PC-3 (cell line): ENCODE measurements around the gene EPN1. TPM values are rescaled to one million over a fixed set of nuclear protein-coding genes. Genes with fewer than 3 reads are reported as not detected.

ENCODE experiments used
- ATAC-seq: fragments of 200-7000 bp; cut with Tn5 transposase; 2 replicates; pipeline ENCODE4 v1.9.1; 2020; ENCODE audit warnings: mild to moderate bottlenecking, moderate library complexity
- BruUV-seq: library from RNA; stranded (reverse); fragments of 400-500 nt; replicated peaks from 2 replicates; lab custom pipeline; 2021; lab: Mats Ljungman, UMichigan
- CTCF ChIA-PET: fragments of 300-600 bp; sonication (Branson Sonifier 250); formaldehyde crosslinking; loops from one replicate; lab custom pipeline; 2022; ENCODE audit warnings: antibody characterized with exemption; lab: Charles Lee
- POLR2A ChIA-PET: fragments of 300-600 bp; sonication (Branson Sonifier 250); formaldehyde crosslinking; loops from one replicate; lab custom pipeline; 2022; ENCODE audit warnings: antibody characterized with exemption; ENCODE audit not compliant: unreplicated experiment; lab: Charles Lee
- DNase-seq: peaks from one replicate; pipeline ENCODE4 v3.0.0-alpha.2; 2015
- H2AFZ ChIP-seq: fragments of 300-600 bp; sonication (generic); 2 replicates; pipeline ENCODE4 v1.6.0; 2016; ENCODE audit warnings: antibody characterized with exemption, low read length
- H3F3A ChIP-seq: fragments of 300-600 bp; sonication (generic); one replicate; pipeline ENCODE4 v1.6.0; 2017; ENCODE audit warnings: antibody characterized with exemption, low read length, control low read depth, mild to moderate bottlenecking; ENCODE audit not compliant: unreplicated experiment
- H3K27ac ChIP-seq: fragments of 300-600 bp; sonication (generic); 2 replicates; pipeline ENCODE4 v1.5.1; 2016; ENCODE audit warnings: mild to moderate bottlenecking, low read length
- H3K27me3 ChIP-seq: fragments of 300-600 bp; sonication (generic); 2 replicates; pipeline ENCODE4 v1.6.1; 2016; ENCODE audit warnings: low read length, mixed read lengths
- H3K36me3 ChIP-seq: fragments of 300-600 bp; sonication (generic); 2 replicates; pipeline ENCODE4 v1.6.1; 2016; ENCODE audit warnings: low read depth, mixed run types, low read length, mixed read lengths
- H3K4me1 ChIP-seq: fragments of 300-600 bp; sonication (generic); 2 replicates; pipeline ENCODE4 v1.5.1; 2016; ENCODE audit warnings: low read length; ENCODE audit not compliant: insufficient read depth
- H3K4me2 ChIP-seq: fragments of 300-600 bp; sonication (generic); 2 replicates; pipeline ENCODE4 v1.6.0; 2016; ENCODE audit warnings: low read length
- H3K4me3 ChIP-seq: fragments of 300-600 bp; sonication (generic); 2 replicates; pipeline ENCODE4 v1.5.1; 2016; ENCODE audit warnings: mild to moderate bottlenecking, low read length, mixed read lengths
- H3K79me2 ChIP-seq: fragments of 300-600 bp; sonication (generic); 2 replicates; pipeline ENCODE4 v1.6.1; 2017; ENCODE audit warnings: low read length, mixed read lengths
- H3K9ac ChIP-seq: fragments of 300-600 bp; sonication (generic); 2 replicates; pipeline ENCODE4 v1.6.0; 2016; ENCODE audit warnings: mild to moderate bottlenecking, low read length
- H3K9me2 ChIP-seq: fragments of 300-600 bp; sonication (generic); replicated peaks from 2 replicates; pipeline ENCODE4 v1.6.1; 2016; ENCODE audit warnings: mixed run types, low read length, mixed read lengths
- H3K9me3 ChIP-seq: fragments of 300-600 bp; sonication (generic); 2 replicates; pipeline ENCODE4 v1.6.1; 2016; ENCODE audit warnings: low read length, mixed read lengths
- H4K20me1 ChIP-seq: fragments of 300-600 bp; sonication (generic); 2 replicates; pipeline ENCODE4 v1.6.1; 2016; ENCODE audit warnings: low read length, mixed read lengths
- CTCF ChIP-seq: fragments of 300-600 bp; sonication (generic); conservative IDR thresholded peaks from 2 replicates; pipeline ENCODE4 v1.5.1; 2017; ENCODE audit warnings: antibody characterized with exemption, low read depth, mild to moderate bottlenecking, low read length
- EZH2 ChIP-seq: fragments of 300-600 bp; sonication (generic); IDR thresholded peaks from one replicate; pipeline ENCODE4 v1.6.1; 2017; ENCODE audit warnings: antibody characterized with exemption, mild to moderate bottlenecking, low read length; ENCODE audit not compliant: unreplicated experiment
- EZH2phosphoT487 ChIP-seq: fragments of 300-600 bp; sonication (generic); IDR thresholded peaks from 2 replicates; pipeline ENCODE4 v1.6.1; 2018; ENCODE audit warnings: mild to moderate bottlenecking, antibody characterized with exemption, low read length, borderline replicate concordance
- intact Hi-C: fragments of 100-400 bp; cut with micrococcal nuclease; formaldehyde crosslinking; loops from 2 replicates; pipeline ENCODE4 v1.9.0; 2023
- total RNA-seq: library from RNA; depleted of rRNA; stranded (reverse); fragments of >200 nt; gene quantifications from 2 replicates; pipeline ENCODE4 v1.2.3, GENCODE V29; 2014

EPN1 gene
- total RNA-seq, 1 experiment from 2014 or later, result 203 TPM

GRCh38 chr19:55686311-55687050, 11.5 kb downstream of the EPN1 start:
- Histone ChIP-seq H3K9me3 (no peaks in the 10 kb centered on the region), H3K9me2 (no peaks in the 10 kb centered on the region), H3K36me3 (peaks cover 48% of the 10 kb centered on the region), H3K4me1 (no peaks in the 10 kb centered on the region), H3K27me3 (no peaks in the 10 kb centered on the region), H4K20me1 (peaks cover 25% of the 10 kb centered on the region; the same call in 1 of the 2 replicates), H3F3A (no peaks in the 10 kb centered on the region), H3K9ac (no peak overlapping the region), H3K27ac (no peak overlapping the region), H3K4me3 (no peak overlapping the region), H3K79me2 (peaks cover 48% of the 10 kb centered on the region), H3K4me2 (no peak overlapping the region), H2AFZ (no peak overlapping the region)
- ATAC-seq (no peak), DNase-seq (no peak)
- TF ChIP-seq CTCF, result no peak
- no peak for TF ChIP-seq EZH2
- TF ChIP-seq EZH2phosphoT487, result no peak
- intact Hi-C loops, result no loop called here
- ChIA-PET CTCF (no interaction called here), POLR2A (no interaction called here)
- BruUV-seq, result no TSS peak

GRCh38 chr19:55687281-55688201, 12.5 kb downstream of the EPN1 start:
- H3K36me3 ChIP-seq, result peaks cover 43% of the 10 kb centered on the region
- ChIA-PET CTCF (no interaction called here), POLR2A (no interaction called here)
- H4K20me1 ChIP-seq, result peaks cover 22% of the 10 kb centered on the region; the same call in 1 of the 2 replicates
- no peak for TF ChIP-seq EZH2phosphoT487
- TF ChIP-seq EZH2, result no peak
- no peak for TF ChIP-seq CTCF
- intact Hi-C loops, result no loop called here
- H3K27ac ChIP-seq, result no peak overlapping the region
- H3K4me1 ChIP-seq, result no peaks in the 10 kb centered on the region
- peaks cover 38% of the 10 kb centered on the region for H3K79me2 ChIP-seq
- ATAC-seq (no peak), DNase-seq (no peak)
- no peaks in the 10 kb centered on the region for H3F3A ChIP-seq
- H3K9ac ChIP-seq, result no peak overlapping the region
- H3K9me2 ChIP-seq, result no peaks in the 10 kb centered on the region
- H3K9me3 ChIP-seq, result no peaks in the 10 kb centered on the region
- no peak overlapping the region for H2AFZ ChIP-seq
- no TSS peak for BruUV-seq
- H3K27me3 ChIP-seq, result no peaks in the 10 kb centered on the region
- H3K4me3 ChIP-seq, result no peak overlapping the region
- H3K4me2 ChIP-seq, result no peak overlapping the region
